ENCODE measurements around the gene KDM3B. TPM values are rescaled to one million over a fixed set of nuclear protein-coding genes. Genes with fewer than 3 reads are reported as not detected.

KDM3B gene
- total RNA-seq, 4 donors from 2014 or later: 60.8 to 101 (median 76.6) TPM

DNA sequence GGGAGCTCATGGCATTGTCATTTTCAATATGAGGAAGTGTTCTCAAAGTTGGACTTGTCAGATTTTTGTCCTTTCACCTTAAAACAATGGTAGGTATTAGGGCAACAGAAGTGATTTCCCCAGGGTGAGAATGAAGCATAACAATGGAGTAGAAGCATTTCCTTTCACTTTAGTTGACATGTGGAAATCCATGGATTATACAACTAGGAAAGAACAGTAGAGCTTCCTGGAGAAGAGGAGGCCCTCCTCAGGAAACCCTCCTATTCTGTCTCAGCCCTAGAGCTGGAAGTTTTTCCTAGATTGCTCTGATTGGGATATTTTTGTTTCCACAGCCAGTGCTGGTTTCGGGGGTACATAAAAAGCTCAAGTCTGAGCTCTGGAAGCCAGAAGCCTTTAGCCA, 72.6 kb downstream of the KDM3B start:
- no peaks in the 10 kb centered on the region for H3K27me3 ChIP-seq
- H3K36me3 ChIP-seq: peaks cover 0 to 92% (median 42%) of the 10 kb centered on the region in 4 donors
- H3K4me3 ChIP-seq: no peak overlapping the region
- H3K27ac ChIP-seq: no peak overlapping the region
- no peaks in the 10 kb centered on the region for H3K9me3 ChIP-seq
- intact Hi-C loops (cut with DNase I; ENCODE audit: low total_unique reads) (no loop called here), in situ Hi-C loops (cut with MboI; ENCODE audit: low pct_ligation_motif_present in 1 of 4, low pct_unique_long_range_greater_than_20kb in 1 of 4, low sequenced_read_pairs in 3 of 4) (no loop called here)
- no peaks in the 10 kb centered on the region for H3K4me1 ChIP-seq
- TF ChIP-seq CTCF (IDR thresholded peaks at IDR 0.05): no peak
- no peak for TF ChIP-seq POLR2AphosphoS5 (IDR thresholded peaks at IDR 0.05)
- no peak for TF ChIP-seq POLR2A (IDR thresholded peaks at IDR 0.05)
- no peak for TF ChIP-seq EP300 (IDR thresholded peaks at IDR 0.05; ENCODE audit: low read depth)
- WGBS, 2 donors (ENCODE audit: low coverage in 1 of 2): 76 to 83% methylated on average over 1 of the region's 1 CpG
- no peak for DNase-seq

- Histone ChIP-seq H3K4me3 (no peak overlapping the region), H3K27ac (no peak overlapping the region), H3K9me3 (no peaks in the 10 kb centered on the region), H3K4me1 (peaks cover 4 to 17% (median 14%) of the 10 kb centered on the region in 4 donors), H3K36me3 (peaks cover 0 to 57% (median 27%) of the 10 kb centered on the region in 4 donors), H3K27me3 (peaks cover 13% of the 10 kb centered on the region)
- intact Hi-C loops (cut with DNase I; ENCODE audit: low total_unique reads): no loop called here
- 94 to 95% methylated on average over 4 to 5 of the region's 5 CpGs for WGBS, 2 donors (ENCODE audit: low coverage in 1 of 2)
- in situ Hi-C loops (cut with MboI; ENCODE audit: low pct_ligation_motif_present in 1 of 4, low pct_unique_long_range_greater_than_20kb in 1 of 4, low sequenced_read_pairs in 3 of 4): no loop called here
- no peak for DNase-seq
- TF ChIP-seq POLR2AphosphoS5 (IDR thresholded peaks at IDR 0.05) (no peak), CTCF (IDR thresholded peaks at IDR 0.05) (no peak), POLR2A (IDR thresholded peaks at IDR 0.05) (no peak), EP300 (IDR thresholded peaks at IDR 0.05; ENCODE audit: low read depth) (no peak)
These were observed 83.5 kb downstream of the KDM3B start for GRCh38 chr5:138435943-138436342.

DNA sequence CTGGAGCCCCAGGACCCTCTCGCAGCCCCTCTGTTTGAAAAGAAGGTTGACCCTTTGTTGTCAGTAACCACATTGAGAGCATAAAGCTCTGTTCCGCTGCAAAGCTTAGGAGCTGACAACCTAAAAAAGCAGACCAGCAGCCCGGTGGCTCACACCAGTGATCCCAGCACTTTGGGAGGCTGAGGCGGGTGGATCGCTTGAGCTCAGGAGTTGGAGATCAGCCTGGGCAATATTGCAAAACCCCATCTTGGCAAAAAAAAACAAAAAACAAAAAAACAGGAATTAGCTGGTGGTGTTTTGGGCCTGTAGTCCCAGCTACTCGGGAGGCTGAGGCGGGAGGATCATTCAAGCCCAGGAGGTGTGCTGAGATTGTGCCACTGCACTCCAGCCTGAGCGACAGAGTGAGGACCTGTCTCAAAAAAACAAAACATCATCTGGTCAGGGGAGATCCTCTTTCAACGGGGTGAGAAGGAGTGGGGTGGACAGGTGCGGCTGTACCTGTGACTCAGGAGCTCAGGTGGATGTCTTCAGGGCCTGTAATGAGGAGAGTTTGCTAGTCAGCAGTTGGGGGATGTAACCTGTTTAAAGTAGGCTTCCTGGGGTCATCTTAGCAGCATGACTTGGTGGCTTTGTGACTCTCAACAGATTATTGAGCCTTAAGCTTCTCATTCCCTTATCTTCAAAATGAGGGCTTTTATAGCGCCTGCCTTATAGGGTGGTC, 85.7 kb downstream of the KDM3B start:
- H3K4me1 ChIP-seq: peaks cover 4 to 17% (median 14%) of the 10 kb centered on the region in 4 donors
- H3K27me3 ChIP-seq: peaks cover 13% of the 10 kb centered on the region
- in situ Hi-C loops (cut with MboI; ENCODE audit: low pct_ligation_motif_present in 1 of 4, low pct_unique_long_range_greater_than_20kb in 1 of 4, low sequenced_read_pairs in 3 of 4) (no loop called here), intact Hi-C loops (cut with DNase I; ENCODE audit: low total_unique reads) (no loop called here)
- no peaks in the 10 kb centered on the region for H3K9me3 ChIP-seq
- peak overlapping the region in 3 of 4 donors; percentile 38 to 54 (median 42) for H3K4me3 ChIP-seq
- TF ChIP-seq CTCF (IDR thresholded peaks at IDR 0.05) (no peak), POLR2A (IDR thresholded peaks at IDR 0.05) (no peak), POLR2AphosphoS5 (IDR thresholded peaks at IDR 0.05) (no peak), EP300 (IDR thresholded peaks at IDR 0.05; ENCODE audit: low read depth) (no peak)
- peaks cover 0 to 35% (median 16%) of the 10 kb centered on the region in 4 donors for H3K36me3 ChIP-seq
- 77 to 93% methylated on average over 3 to 11 of the region's 11 CpGs for WGBS, 2 donors (ENCODE audit: low coverage in 1 of 2)
- H3K27ac ChIP-seq: peak overlapping the region in 3 of 4 donors; percentile 58 to 75 (median 69)
- DNase-seq: no peak

- Histone ChIP-seq H3K4me1 (peaks cover 4 to 17% (median 14%) of the 10 kb centered on the region in 4 donors), H3K27ac (peak within 1 kb of the TSS; percentile 12 to 75 (median 64)), H3K27me3 (peaks cover 13% of the 10 kb centered on the region), H3K9me3 (no peaks in the 10 kb centered on the region), H3K36me3 (peaks cover 0 to 27% (median 14%) of the 10 kb centered on the region in 4 donors), H3K4me3 (peak within 1 kb of the TSS; percentile 32 to 54 (median 40))
- TF ChIP-seq POLR2AphosphoS5 (IDR thresholded peaks at IDR 0.05): no peak
- no peak for TF ChIP-seq EP300 (IDR thresholded peaks at IDR 0.05; ENCODE audit: low read depth)
- TF ChIP-seq CTCF (IDR thresholded peaks at IDR 0.05): no peak
- TF ChIP-seq POLR2A (IDR thresholded peaks at IDR 0.05): no peak
- intact Hi-C loops (cut with DNase I; ENCODE audit: low total_unique reads): no loop called here
- DNase-seq: peak; percentile 25
- in situ Hi-C loops (cut with MboI; ENCODE audit: low pct_ligation_motif_present in 1 of 4, low pct_unique_long_range_greater_than_20kb in 1 of 4, low sequenced_read_pairs in 3 of 4): no loop called here
- 2% methylated on average over 31 of the region's 65 CpGs; no CpG with 5 or more reads in 1 of the 2 donors for WGBS, 2 donors (ENCODE audit: low coverage in 1 of 2)
These were observed 86.4 kb downstream of the KDM3B start, which contains the start of gene REEP2 for GRCh38 chr5:138438724-138439476. Gene REEP2, plus strand, starts transcription at chr5:138439057. Its CDS starts 152 bp downstream, at chr5:138439209.

Measured in transverse colon (tissue), 4 donors.